HG03520 (cell line): ENCODE data around the gene IFNG-AS1.

Experiments used
- ATAC-seq: cut with Tn5 transposase; IDR thresholded peaks from one replicate; pipeline ENCODE4 v1.9.1; 2021; ENCODE audit warnings: mild to moderate bottlenecking, moderate library complexity; ENCODE audit not compliant: unreplicated experiment

IFNG-AS1 gene

DNA sequence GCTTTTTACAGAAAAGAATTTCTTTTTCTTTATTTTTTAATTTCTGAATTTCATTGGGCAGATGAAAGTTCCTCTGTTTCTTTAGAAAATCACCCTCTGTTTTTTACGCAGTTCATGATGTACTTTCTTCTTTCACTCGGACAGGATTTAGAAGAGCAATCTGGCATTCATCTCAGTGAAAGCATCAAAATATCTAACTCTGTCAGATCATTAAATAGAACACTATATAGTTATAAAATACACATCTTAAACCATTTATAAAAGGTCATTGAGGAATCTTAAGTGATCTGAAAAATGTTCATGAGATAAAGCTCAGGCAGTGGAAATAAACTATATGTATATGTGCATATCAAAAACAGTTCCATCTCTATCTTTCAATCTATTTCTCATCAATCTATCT, 3.9 kb downstream of the IFNG-AS1 start:
- no peak for ATAC-seq

DNA sequence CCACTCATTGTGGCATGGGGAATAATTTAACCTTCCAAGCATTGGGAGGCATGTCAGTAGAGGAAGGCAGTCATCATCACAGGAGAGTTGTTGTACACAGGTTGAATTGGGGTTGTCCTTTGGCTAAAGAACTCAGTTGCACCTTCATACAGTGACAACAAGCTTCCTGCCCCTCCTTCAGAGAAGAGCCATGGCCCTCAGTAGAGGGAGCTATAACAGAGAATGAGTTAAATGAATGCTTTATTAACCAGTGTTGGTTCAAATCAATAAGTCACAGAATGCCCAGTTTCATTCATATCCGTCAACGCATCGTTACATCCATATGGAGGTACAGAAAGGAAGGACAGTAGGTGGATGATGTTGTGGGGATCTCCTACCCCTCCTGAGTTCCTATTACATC, 4.8 kb downstream of the IFNG-AS1 start:
- no peak for ATAC-seq

DNA sequence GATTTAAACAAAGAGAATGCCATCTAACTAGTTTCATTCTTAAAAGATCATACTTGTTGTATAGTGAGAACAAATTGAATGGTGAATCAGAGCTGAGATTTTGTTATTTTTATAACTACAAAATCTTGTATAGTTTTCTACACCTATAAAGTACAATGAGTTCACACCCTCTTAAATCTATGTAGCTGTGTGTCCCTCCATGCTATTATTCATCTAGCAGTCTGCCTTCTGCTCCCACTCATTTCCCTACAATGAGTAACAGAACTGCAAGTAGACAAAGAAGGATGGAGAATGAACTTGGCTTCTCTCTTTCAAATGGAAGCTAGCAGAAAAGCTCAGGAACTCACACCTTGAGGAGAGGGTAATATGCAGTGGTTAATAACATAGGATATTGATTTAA, 7.1 kb downstream of the IFNG-AS1 start:
- ATAC-seq, result no peak

DNA sequence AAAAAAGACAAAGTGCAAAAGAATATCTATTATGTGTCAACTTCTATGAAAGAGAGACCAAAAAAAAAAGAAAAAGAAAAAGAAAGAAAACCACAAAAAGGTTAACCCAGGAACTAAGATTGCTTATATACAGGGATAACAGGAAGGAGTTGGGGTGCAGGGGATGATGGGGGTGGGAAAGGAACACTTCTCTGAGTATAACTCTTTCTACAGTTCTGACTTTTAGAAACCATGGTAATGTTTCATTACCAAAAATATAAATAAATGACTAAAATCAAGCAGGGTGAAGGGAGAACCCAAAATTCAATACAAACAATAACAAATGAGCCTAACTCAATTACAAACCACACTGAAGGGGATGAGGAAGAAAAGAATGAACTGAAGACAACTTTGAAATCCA, 9.1 kb downstream of the IFNG-AS1 start:
- ATAC-seq, result no peak

DNA sequence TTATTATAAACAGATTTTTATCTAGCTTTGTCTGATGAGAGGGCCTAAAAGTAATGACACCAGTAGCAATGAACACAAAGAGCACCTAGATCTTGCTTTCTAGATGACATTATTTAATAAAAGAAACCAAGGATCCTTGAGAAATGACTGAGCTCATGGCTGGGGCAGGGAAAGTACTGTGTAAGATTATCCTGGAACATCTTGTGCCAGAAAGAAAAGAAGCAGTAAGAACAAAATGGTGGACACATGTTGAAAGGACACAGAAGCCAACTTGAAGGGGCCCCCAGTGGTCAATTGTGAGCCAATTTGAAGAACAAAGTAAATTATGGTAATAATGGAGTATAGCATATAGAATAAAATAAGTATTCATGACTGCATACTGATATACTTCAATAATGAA, 10.0 kb downstream of the IFNG-AS1 start:
- ATAC-seq, result no peak

DNA sequence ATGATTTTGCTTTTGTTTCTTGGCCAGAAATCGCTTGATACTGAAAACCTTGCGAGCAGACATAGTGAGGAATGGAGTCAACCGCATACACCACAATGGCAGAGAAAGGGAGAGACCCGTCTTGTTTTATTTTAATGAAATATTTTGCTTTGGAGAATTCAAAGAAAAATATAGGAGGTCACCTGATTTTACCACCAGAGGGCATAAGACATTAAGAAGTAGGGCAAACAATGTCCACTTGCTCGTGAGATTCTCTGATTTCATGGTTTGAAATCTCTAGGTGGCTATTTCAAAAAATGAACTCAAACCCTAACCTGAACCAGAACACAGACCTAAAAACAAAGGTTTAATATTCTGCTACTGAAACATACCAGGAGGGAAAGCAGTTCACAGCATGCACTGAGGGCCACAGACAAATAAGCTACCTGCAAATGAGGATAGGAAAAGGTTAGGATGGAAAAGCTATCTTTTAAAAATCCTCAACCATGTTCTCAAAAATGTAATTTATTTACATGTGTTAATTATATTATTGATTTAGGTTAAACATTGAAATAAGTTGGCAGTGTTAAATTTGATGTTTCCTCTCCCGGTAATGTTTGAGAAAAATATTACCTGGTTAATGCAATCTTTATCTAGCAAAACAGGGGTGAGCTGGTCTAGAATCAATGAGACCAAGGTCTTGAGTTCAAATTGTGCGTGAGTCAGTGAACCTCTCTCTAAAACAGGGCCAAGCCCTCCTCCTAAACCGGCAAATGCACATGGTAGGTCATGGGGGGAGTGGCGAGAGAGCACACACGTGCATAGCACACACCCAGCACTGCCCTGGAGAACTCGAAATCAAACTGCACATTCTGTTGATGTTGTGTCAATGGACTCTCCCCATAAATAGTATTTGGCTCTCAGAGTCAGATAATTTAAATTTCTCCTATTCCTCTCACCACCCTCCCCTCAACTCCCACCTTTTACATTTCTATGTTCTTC, 12.5 kb downstream of the IFNG-AS1 start:
- no peak for ATAC-seq

DNA sequence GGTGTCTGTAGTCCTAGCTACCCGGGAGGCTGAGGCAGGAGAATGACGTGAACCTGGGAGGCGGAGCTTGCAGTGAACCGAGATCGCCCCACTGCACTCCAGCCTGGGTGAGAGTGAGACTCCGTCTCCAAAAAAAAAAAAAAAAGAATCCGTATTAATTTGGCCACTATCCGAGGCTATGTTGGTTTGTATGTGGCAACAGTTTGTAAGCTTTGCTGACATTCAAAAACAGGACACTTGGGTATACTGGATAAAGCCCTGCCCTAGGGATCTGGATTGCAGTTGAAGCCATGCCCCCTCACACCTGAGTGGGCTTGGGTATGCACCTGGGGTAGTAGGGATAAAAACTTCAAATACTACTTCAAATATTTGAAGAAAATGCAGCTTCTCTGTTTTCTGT, 14.5 kb downstream of the IFNG-AS1 start:
- no peak for ATAC-seq

DNA sequence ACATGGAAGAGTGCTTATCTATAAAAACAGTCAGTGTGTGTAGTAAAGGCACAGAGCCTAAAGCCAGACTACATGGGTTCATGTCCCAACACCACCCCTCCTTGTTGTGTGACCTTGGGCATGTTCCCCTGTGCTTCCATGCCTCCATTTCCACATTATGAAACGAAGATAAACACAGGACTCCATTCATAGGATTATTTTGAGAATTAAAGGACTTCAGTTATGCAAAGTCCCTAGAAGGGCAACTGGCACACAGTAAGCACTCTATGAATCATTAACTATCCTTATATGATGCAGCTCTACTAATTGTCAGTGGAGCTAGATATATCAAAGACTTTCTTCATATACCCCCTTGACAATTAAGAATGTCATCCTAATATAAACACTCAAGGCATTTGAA, 17.8 kb downstream of the IFNG-AS1 start:
- no peak for ATAC-seq

DNA sequence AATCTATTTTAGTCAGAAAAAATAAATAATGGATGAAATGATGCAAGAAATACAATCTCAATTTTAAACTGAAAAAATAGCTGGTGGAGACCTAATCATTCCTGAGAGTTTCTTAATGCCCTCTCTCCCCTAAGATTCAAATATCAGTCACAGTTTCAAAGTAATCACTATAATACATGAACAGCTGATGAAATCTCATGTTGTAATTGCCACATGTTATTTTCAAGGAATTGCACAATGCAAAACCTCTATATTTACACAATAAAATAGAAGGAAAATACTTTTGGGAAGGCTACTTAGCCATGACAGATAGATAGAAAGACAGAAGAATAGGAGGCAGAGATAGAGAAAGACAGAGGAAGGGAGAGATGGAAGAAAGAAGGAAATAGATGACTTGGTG, 18.2 kb downstream of the IFNG-AS1 start:
- ATAC-seq, result no peak

DNA sequence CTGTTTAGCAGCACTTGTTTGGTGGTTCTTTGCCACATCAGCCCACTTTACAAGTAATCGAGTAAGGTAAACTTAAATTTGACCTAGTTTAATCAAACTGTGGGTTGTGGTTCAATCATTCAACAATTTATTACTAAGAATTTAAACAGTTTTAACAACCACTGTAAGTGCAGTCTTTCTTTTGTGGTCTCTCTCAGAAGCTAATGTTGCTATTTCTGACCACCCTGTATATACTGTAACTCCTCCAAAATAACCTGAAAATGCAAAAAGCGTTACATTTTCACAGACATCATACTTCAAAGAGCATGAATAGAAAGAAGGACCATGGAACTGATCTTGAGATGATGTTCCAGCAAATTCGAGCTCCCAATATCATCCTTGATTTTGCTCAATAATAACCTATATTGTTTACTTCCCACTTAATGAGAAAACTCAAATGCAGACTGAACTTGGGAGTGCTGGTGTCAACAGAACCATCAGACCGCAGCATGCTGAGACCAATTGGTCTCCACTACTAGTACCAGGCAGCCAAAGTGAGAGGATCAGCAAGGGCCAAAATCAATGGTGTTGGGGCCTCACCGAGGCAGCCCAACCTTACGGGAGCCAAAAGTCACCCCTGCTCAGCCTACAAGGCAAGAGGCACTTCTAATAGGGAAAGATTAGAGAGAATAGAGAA, 22.1 kb downstream of the IFNG-AS1 start:
- ATAC-seq, result no peak

DNA sequence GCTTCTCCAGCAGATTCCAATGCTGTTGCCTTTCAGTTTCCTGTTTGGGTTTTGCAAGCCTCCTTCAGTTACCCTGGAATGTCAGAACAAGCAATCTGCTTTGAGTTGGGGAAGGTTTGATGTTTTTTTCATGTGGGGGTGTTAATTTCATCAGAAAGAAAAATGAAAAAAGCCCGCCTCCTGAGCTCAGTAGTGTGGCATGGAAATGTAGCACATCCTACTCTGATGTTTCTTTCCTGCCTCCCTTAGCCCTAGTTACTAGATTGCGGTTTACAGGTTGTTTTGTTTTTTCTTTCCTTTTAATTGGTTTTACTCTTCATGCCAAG, 22.6 kb downstream of the IFNG-AS1 start:
- ATAC-seq, result no peak

DNA sequence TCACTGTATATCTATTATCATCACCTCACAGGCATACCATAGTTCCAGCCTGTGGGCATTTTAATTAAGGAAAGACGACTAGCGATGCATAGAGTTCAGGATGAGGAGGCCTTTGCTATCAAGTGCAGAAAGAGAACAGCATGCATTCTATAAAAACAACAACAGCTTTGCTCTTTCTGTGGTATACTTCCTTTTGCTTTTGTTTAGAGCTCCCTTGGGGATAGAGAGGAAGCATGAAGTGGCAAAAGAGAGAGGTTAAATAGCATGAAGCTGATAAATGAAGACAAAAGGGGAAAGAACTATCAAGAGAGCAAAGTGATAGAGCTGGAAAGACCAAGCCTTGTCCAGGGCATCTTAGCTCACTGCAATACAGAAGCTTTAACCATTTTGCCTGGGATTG, 23.5 kb downstream of the IFNG-AS1 start:
- ATAC-seq, result peak; percentile 76

DNA sequence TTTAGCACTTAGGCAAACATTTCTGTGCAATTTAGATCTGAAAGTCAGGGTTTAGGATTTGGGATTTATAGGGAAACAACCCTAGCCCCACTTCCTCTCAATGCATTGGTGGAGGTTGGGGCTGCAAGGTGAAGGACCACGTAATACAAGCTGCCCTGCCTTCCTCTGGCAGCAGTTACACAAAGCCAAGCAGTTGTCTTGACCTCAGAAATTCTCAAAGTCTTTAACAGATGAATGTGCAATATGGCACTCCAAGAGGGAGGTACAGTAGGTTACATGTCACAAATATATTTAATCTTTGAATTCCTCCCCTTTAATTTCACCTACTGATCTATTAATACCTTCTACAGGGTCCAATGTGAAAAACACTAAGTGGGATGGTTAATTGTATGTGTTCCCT, 23.9 kb downstream of the IFNG-AS1 start:
- no peak for ATAC-seq

DNA sequence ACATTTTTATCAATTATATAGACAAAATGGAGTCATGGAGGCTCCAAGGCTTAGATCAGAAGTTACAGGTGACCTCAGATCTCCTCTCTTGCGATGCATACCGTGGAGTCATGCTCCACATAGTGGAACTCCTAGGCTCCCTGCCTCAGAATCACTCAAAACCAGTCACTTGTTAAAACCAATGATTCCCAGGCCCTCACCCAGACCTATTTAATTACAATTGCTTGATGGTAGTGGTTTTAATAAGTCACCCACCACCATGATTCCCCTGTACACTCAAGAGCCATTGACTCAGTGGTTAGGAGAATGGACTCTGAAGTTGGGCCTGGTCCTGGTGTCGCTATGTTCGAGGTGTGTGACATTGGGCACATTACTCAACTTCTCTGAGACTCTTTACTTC, 26.9 kb downstream of the IFNG-AS1 start:
- ATAC-seq, result no peak

DNA sequence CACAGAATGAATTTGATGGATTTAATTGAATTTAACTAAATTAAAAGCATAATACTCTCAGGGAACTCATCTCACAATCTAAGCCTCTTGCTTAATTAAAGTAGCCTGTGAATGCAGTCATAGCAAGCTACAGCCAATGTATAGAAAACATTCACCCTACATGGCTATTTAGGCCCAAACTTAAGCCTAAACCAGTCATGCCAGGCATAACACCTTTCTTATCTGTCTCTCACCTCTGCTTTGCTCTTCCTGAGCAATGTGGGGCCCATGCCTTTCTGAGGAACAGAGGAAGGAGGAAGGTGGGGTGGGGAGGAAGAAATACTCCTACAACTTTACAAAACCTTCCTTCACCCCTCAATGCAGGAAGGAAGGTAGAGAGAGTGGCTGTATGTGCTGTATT, 29.1 kb downstream of the IFNG-AS1 start:
- no peak for ATAC-seq

DNA sequence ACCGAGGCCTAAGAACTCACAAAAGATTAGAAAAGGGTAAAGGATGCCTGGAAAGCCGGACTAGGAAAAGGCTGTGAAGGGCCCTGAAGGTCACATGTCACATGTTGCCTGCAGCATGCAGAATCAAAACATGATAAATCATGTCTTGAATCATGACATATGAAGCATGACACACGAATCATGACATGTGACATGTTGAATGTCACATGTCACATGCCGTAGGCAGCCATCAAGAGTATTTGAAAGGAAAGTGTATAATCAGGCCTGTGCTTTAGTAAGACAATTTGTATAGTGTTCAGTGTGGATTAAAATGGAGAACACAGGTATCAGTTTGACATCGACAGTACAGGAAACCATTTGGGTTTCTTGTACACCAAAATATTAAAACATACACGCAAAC, 30.8 kb downstream of the IFNG-AS1 start:
- ATAC-seq, result no peak

DNA sequence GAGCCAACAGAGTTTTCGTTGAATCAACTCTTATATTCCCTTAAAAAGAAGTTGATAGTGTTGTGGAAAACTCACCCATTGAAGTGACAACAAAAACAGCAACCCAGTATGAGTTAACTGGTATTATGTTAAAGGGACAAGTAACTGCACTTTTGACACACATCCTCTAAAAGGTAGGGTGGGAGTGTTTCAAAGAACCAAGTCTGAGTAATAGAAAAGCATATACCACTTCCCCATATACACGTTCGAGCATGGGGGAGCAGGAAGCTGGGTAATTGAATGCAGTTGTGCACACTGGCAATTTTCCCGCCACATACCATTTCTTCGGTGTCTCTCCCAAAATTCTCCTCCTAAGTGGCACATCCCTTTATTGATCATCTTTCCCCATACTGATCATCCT, 31.5 kb downstream of the IFNG-AS1 start:
- ATAC-seq, result no peak

DNA sequence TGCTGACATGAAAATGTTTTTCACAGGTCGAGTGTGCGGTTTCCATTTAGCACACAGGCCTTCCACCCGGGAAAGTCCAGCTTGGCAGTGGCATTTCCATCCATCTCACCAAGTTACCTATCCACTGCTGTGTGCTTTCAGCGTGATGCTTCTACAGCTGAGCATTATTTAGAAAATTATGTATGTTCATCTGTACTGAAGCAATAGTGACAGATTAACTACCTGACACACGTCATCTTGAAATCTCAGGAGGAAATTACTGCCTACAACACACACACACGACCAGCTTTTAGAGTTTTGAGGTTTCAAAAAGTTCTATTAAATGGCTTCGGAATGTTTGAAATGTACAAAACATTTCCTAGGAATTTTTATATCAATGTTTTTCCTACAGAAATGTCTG, 39.4 kb downstream of the IFNG-AS1 start:
- ATAC-seq, result no peak

DNA sequence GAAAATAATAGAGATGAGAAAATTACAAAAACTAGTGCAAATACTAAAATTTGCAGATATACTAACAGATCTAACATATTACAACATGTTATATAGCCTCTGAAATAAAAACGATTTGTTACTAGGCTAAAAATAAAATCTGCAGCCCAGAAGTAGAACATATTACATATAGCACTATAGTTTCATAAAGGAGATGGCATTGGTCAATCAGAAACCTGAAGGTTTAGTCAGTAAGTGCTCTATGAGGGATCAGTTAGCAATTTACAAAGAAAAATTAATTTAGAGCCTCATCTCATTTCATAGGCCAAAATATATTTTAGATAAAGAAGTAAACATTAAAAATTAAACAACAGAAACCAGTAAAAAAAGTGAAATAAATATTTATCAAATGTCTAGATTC, 41.0 kb downstream of the IFNG-AS1 start:
- no peak for ATAC-seq

DNA sequence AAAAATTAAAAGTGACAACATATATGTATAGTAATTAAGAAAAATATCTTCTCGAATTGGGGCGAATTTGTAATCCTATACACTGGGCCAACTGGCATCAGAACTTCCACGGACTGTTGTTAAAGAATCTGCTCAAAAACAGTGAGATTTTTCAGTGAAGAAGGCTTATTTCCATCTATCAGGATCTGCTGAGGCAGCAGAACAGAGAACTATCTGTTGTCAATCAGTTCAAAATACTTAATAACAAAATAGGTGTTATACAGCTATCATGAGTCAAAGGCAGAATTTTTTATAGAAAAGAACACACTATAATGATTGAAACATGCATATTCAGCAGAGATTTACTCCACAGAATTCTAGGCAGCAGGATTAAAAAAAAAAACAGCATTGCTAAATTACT, 41.9 kb downstream of the IFNG-AS1 start:
- ATAC-seq, result no peak

DNA sequence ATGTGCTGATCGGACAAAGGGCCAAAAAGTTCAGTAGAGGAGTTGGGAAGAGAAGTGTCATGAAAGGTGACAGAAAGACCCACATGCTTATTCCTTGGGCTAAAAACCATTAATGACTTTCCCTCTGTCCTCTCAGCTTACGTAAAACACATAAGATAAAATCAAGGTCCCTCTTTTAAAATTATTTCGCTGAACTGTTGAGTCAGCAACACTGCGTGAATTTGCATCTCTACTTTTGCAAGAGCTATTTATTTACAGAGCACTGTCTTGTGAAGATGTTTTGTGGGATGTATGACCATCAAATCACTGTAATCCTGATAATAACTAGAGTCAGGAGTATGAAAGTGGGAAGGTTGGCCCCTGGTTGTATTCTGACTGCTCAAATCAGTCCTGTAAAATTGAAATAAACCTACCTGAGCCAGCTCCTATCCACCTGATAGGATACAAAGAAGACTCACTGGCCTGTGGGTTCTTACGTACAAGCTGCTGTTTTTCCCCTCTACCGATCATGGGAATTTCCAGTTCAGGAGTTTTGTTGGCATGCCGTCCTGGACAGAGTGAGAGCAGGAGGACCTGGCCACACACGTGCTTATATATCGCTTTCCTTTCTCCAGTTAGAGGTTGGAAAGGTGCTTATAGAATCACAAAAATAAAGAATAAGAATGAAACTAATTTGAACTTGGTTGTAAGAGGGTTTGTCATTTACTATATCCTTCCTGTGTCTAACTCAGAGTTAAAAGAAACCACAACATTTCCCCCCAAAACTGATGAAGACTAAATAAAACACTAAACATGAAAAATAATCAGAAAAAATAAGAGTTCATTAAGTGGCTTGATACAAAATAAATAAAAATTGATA, 42.9 kb downstream of the IFNG-AS1 start:
- ATAC-seq, result no peak

DNA sequence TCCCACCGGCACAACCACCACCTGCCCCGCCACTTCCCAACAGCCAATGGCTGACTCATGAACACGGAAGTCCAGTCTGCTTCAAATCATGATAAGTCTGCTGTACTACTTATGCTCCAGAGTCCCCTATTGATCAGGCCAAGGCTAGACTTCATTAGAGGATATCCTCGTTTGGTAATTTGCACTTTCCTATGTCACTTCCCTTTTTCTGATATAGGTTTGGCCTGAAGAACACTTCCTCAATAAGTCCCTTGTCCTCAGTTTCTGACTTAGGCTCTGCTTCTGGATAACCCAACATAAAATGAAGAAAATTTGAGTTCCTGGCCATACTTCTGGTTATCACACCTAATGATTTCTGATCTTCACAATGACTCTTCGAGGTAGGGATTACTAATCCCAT, 45.3 kb downstream of the IFNG-AS1 start:
- ATAC-seq, result no peak
